ENCODE measurements around the gene ERG28.

GRCh38 chr14:75627406-75627805, 33.3 kb downstream of the ERG28 start:
- TF ChIP-seq, protein P1, sequence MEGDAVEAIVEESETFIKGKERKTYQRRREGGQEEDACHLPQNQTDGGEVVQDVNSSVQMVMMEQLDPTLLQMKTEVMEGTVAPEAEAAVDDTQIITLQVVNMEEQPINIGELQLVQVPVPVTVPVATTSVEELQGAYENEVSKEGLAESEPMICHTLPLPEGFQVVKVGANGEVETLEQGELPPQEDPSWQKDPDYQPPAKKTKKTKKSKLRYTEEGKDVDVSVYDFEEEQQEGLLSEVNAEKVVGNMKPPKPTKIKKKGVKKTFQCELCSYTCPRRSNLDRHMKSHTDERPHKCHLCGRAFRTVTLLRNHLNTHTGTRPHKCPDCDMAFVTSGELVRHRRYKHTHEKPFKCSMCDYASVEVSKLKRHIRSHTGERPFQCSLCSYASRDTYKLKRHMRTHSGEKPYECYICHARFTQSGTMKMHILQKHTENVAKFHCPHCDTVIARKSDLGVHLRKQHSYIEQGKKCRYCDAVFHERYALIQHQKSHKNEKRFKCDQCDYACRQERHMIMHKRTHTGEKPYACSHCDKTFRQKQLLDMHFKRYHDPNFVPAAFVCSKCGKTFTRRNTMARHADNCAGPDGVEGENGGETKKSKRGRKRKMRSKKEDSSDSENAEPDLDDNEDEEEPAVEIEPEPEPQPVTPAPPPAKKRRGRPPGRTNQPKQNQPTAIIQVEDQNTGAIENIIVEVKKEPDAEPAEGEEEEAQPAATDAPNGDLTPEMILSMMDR (conservative IDR thresholded peaks at IDR 0.05) = no peak
- no peak for TF ChIP-seq ZFX (IDR thresholded peaks at IDR 0.05)

Measured in C4-2B (cell line).